GM11168 (cell line): ENCODE data around the gene GGCX.
"Not testable (repeated sequence)": the region's sequence is repeated elsewhere in the genome, so short reads cannot be mapped to it uniquely, and the experiment has no call there.

ENCODE experiments used
- in situ Hi-C: fragments of 300-500 bp; cut with MboI; formaldehyde crosslinking; loops from one replicate; pipeline ENCODE4 v1.12.0; 2022; ENCODE audit warnings: low sequenced_read_pairs; ENCODE audit not compliant: unreplicated experiment

The GGCX gene

GRCh38 chr2:85561280-85562212 lies at the start of gene GGCX:
TSS of gene GGCX (minus strand) at chr2:85561493. CDS start at chr2:85561428, 65 bp downstream.
- in situ Hi-C loops: no loop called here

- in situ Hi-C loops: no loop called here
Observed at GRCh38 chr2:85607268-85608215, 46.2 kb upstream of the GGCX start.

GRCh38 chr2:85606116-85606455 lies 44.8 kb upstream of the GGCX start:
- in situ Hi-C loops: no loop called here

- in situ Hi-C loops: no loop called here
Observed at GRCh38 chr2:85605406-85606115, 44.3 kb upstream of the GGCX start.

- in situ Hi-C loops: no loop called here
Observed at GRCh38 chr2:85604568-85605339, 43.5 kb upstream of the GGCX start.

- in situ Hi-C loops: not testable (repeated sequence)
Observed at GRCh38 chr2:85604133-85604444, 42.8 kb upstream of the GGCX start.

GRCh38 chr2:85602476-85603234 lies 41.4 kb upstream of the GGCX start, which contains the start of gene TMEM150A:
TSS of gene TMEM150A (minus strand) at chr2:85602698. CDS start at chr2:85601948, 750 bp downstream.
- in situ Hi-C loops: no loop called here

GRCh38 chr2:85601771-85602475 lies 40.6 kb upstream of the GGCX start:
- in situ Hi-C loops: no loop called here

GRCh38 chr2:85600951-85601770 lies 39.9 kb upstream of the GGCX start:
- in situ Hi-C loops: no loop called here

GRCh38 chr2:85600235-85600575 lies 38.9 kb upstream of the GGCX start:
- in situ Hi-C loops: no loop called here

GRCh38 chr2:85599468-85600234 lies 38.4 kb upstream of the GGCX start:
- in situ Hi-C loops: no loop called here

- in situ Hi-C loops: no loop called here
Observed at GRCh38 chr2:85598594-85599340, 37.5 kb upstream of the GGCX start.

GRCh38 chr2:85597241-85597640 lies 35.9 kb upstream of the GGCX start:
- in situ Hi-C loops: no loop called here

GRCh38 chr2:85596486-85597143 lies 35.3 kb upstream of the GGCX start:
- in situ Hi-C loops: no loop called here

GRCh38 chr2:85596026-85596333 lies 34.7 kb upstream of the GGCX start:
- in situ Hi-C loops: no loop called here
